OCI-LY1 (cell line): ENCODE data around the gene UROD.

Experiments
- H2AFZ ChIP-seq: fragments of 200-600 bp; sonication (generic), shearing (Covaris generic); 2 replicates; pipeline ENCODE4 v1.6.0; 2014; ENCODE audit warnings: antibody characterized with exemption, mild to moderate bottlenecking, low read length
- H3F3A ChIP-seq: fragments of 200-600 bp; sonication (generic), shearing (Covaris generic); 2 replicates; pipeline ENCODE4 v1.6.0; 2014; ENCODE audit warnings: mild to moderate bottlenecking, antibody characterized with exemption, low read length, moderate library complexity; ENCODE audit not compliant: insufficient read depth
- H3K27ac ChIP-seq: fragments of 200-600 bp; sonication (generic); 2 replicates; pipeline ENCODE4 v1.5.1; 2014; ENCODE audit warnings: low read length, mixed run types, mild to moderate bottlenecking, low read depth; ENCODE audit not compliant: poor library complexity, severe bottlenecking
- H3K27me3 ChIP-seq: fragments of 200-600 bp; sonication (generic); 2 replicates; pipeline ENCODE4 v1.6.0; 2014; ENCODE audit warnings: antibody characterized with exemption, mild to moderate bottlenecking, low read length, moderate library complexity; ENCODE audit not compliant: insufficient read depth
- H3K36me3 ChIP-seq: fragments of 200-600 bp; sonication (generic); 2 replicates; pipeline ENCODE4 v1.6.1; 2014; ENCODE audit warnings: mild to moderate bottlenecking, antibody characterized with exemption, low read length, moderate library complexity, mixed read lengths; ENCODE audit not compliant: insufficient read depth
- H3K4me1 ChIP-seq: fragments of 200-600 bp; sonication (generic); 2 replicates; pipeline ENCODE4 v1.5.1; 2014; ENCODE audit warnings: mild to moderate bottlenecking, low read length, moderate library complexity; ENCODE audit not compliant: insufficient read depth, severe bottlenecking
- H3K4me2 ChIP-seq: fragments of 200-600 bp; sonication (generic), shearing (Covaris generic); 2 replicates; pipeline ENCODE4 v1.6.1; 2014; ENCODE audit warnings: low read length
- H3K4me3 ChIP-seq: fragments of 200-600 bp; sonication (generic); 2 replicates; pipeline ENCODE4 v1.5.1; 2014; ENCODE audit warnings: low read length, low read depth, mild to moderate bottlenecking, mixed read lengths; ENCODE audit not compliant: poor library complexity, severe bottlenecking
- H3K79me2 ChIP-seq: fragments of 200-600 bp; shearing (Covaris generic); 2 replicates; pipeline ENCODE4 v1.6.1; 2016; ENCODE audit warnings: mixed run types, low read length, mixed read lengths; ENCODE audit not compliant: insufficient read depth
- H3K9ac ChIP-seq: fragments of 200-600 bp; sonication (generic), shearing (Covaris generic); 2 replicates; pipeline ENCODE4 v1.6.1; 2014; ENCODE audit warnings: mild to moderate bottlenecking, low read length, mixed read lengths
- H3K9me2 ChIP-seq: fragments of 200-600 bp; sonication (generic), shearing (Covaris generic); 2 replicates; pipeline ENCODE4 v1.6.1; 2014; ENCODE audit warnings: low read depth, mild to moderate bottlenecking, low read length, mixed read lengths
- H3K9me3 ChIP-seq: fragments of 200-600 bp; shearing (Covaris generic); 2 replicates; pipeline ENCODE4 v1.6.1; 2014; ENCODE audit warnings: low read length, mixed read lengths
- H4K20me1 ChIP-seq: fragments of 200-600 bp; sonication (generic), shearing (Covaris generic); 2 replicates; pipeline ENCODE4 v1.6.0; 2016; ENCODE audit warnings: mild to moderate bottlenecking, low read length; ENCODE audit not compliant: insufficient read depth
- EZH2 ChIP-seq: fragments of 200-600 bp; sonication (generic), shearing (Covaris generic); IDR thresholded peaks from 2 replicates; pipeline ENCODE4 v1.8.0; 2017; ENCODE audit warnings: borderline replicate concordance, mixed run types, mild to moderate bottlenecking, antibody characterized with exemption, low read length, moderate library complexity, mixed read lengths
- TF ChIP-seq, protein P1 (sequence below): fragments of 200-600 bp; sonication (generic), shearing (Covaris generic); IDR thresholded peaks from 2 replicates; pipeline ENCODE4 v1.5.1; 2017; ENCODE audit warnings: mild to moderate bottlenecking, antibody characterized with exemption, low read length, moderate library complexity, mixed read lengths

The UROD gene

GRCh38 chr1:45026446-45026845, 14.4 kb downstream of the UROD start:
- Histone ChIP-seq H3F3A (no peaks in the 10 kb centered on the region), H3K4me3 (no peak overlapping the region), H3K27me3 (no peaks in the 10 kb centered on the region; the same call in 1 of the 2 replicates), H3K9ac (no peak overlapping the region), H3K9me3 (0 out of 2 replicates have a peak, but pooled peaks cover 2% of the 10 kb centered on the region), H2AFZ (no peak overlapping the region), H3K4me1 (no peaks in the 10 kb centered on the region), H3K4me2 (no peak overlapping the region), H3K9me2 (no peaks in the 10 kb centered on the region), H3K27ac (no peak overlapping the region), H4K20me1 (no peaks in the 10 kb centered on the region), H3K36me3 (no peaks in the 10 kb centered on the region), H3K79me2 (no peaks in the 10 kb centered on the region)
- no peak for TF ChIP-seq EZH2
- TF ChIP-seq, protein P1, sequence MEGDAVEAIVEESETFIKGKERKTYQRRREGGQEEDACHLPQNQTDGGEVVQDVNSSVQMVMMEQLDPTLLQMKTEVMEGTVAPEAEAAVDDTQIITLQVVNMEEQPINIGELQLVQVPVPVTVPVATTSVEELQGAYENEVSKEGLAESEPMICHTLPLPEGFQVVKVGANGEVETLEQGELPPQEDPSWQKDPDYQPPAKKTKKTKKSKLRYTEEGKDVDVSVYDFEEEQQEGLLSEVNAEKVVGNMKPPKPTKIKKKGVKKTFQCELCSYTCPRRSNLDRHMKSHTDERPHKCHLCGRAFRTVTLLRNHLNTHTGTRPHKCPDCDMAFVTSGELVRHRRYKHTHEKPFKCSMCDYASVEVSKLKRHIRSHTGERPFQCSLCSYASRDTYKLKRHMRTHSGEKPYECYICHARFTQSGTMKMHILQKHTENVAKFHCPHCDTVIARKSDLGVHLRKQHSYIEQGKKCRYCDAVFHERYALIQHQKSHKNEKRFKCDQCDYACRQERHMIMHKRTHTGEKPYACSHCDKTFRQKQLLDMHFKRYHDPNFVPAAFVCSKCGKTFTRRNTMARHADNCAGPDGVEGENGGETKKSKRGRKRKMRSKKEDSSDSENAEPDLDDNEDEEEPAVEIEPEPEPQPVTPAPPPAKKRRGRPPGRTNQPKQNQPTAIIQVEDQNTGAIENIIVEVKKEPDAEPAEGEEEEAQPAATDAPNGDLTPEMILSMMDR = no peak

DNA sequence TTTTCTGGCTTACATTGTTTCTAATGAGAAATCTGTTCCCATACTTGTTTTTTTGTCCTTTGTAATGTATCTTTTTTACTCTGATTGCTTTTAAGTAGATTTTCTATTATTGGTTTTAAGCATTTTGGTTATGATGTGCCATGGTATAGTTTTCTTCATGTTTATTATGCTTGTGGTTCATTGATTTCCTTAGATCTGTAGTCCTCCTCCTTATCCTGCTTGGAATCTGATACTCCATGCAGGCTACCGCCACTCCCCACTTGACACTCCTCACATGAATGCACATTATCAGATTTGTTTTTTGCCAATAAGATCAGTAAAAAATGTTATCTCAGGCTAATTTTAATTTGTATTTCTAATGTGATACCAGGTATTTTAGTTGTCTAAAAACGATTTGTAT, 20.8 kb downstream of the UROD start:
- no peaks in the 10 kb centered on the region for H3K9me2 ChIP-seq
- no peaks in the 10 kb centered on the region for H3K36me3 ChIP-seq
- no peaks in the 10 kb centered on the region for H3K27me3 ChIP-seq
- H3K9ac ChIP-seq = no peak overlapping the region
- H3K9me3 ChIP-seq = no peaks in the 10 kb centered on the region
- H3F3A ChIP-seq = no peaks in the 10 kb centered on the region; the same call in 1 of the 2 replicates
- TF ChIP-seq EZH2 = no peak
- TF ChIP-seq, protein P1 = no peak
- no peak overlapping the region for H2AFZ ChIP-seq
- H3K4me3 ChIP-seq = no peak overlapping the region
- no peak overlapping the region for H3K4me2 ChIP-seq
- H3K27ac ChIP-seq = no peak overlapping the region
- no peaks in the 10 kb centered on the region for H3K79me2 ChIP-seq
- peaks cover 15% of the 10 kb centered on the region for H3K4me1 ChIP-seq
- H4K20me1 ChIP-seq = no peaks in the 10 kb centered on the region

GRCh38 chr1:45033356-45033755, 21.3 kb downstream of the UROD start:
- Histone ChIP-seq H3K4me1 (peaks cover 15% of the 10 kb centered on the region), H3K27ac (peak overlapping the region; percentile 53), H3K9me2 (no peaks in the 10 kb centered on the region), H3F3A (no peaks in the 10 kb centered on the region; the same call in 1 of the 2 replicates), H3K9me3 (no peaks in the 10 kb centered on the region), H2AFZ (no peak overlapping the region), H3K79me2 (no peaks in the 10 kb centered on the region), H3K4me3 (no peak overlapping the region), H3K4me2 (no peak overlapping the region), H3K36me3 (no peaks in the 10 kb centered on the region), H4K20me1 (no peaks in the 10 kb centered on the region), H3K9ac (no peak overlapping the region), H3K27me3 (no peaks in the 10 kb centered on the region)
- TF ChIP-seq, protein P1 = no peak
- TF ChIP-seq EZH2 = no peak
